CD4-positive, alpha-beta T cell treated with Interleukin-2 at 100 ng/mL for 4 hours (primary cell): Measurements from ENCODE around the gene GRN.
"Not testable (repeated sequence)": the region's sequence is repeated elsewhere in the genome, so short reads cannot be mapped to it uniquely, and the experiment has no call there.

ENCODE experiments used
- DNase-seq: peaks from one replicate; pipeline ENCODE4 v3.0.0-alpha.2; 2020; ENCODE audit warnings: low spot score

The GRN gene

GRCh38 chr17:44361292-44362260 lies 16.5 kb downstream of the GRN start:
- DNase-seq: no peak

- no peak for DNase-seq
Measured at GRCh38 chr17:44362459-44362948, 17.4 kb downstream of the GRN start.

- no peak for DNase-seq
Measured at GRCh38 chr17:44362949-44363612, 18.0 kb downstream of the GRN start.

- DNase-seq: peak; percentile 61
Measured at GRCh38 chr17:44363613-44364159, 18.6 kb downstream of the GRN start, which contains the start of gene FAM171A2. FAM171A2 (minus strand) TSS chr17:44363853; CDS start chr17:44363714, 139 bp downstream.

- not testable (repeated sequence) for DNase-seq
Measured at GRCh38 chr17:44365051-44365450, 19.9 kb downstream of the GRN start.

- no peak for DNase-seq
Measured at GRCh38 chr17:44367231-44367979, 22.3 kb downstream of the GRN start.

GRCh38 chr17:44368391-44369243 lies 23.5 kb downstream of the GRN start:
- DNase-seq: not testable (repeated sequence)

GRCh38 chr17:44369414-44370023 lies 24.4 kb downstream of the GRN start:
- not testable (repeated sequence) for DNase-seq

- DNase-seq: no peak
Measured at GRCh38 chr17:44372036-44372435, 26.9 kb downstream of the GRN start.

- no peak for DNase-seq
Measured at GRCh38 chr17:44374306-44375195, 29.4 kb downstream of the GRN start.

GRCh38 chr17:44375196-44376017 lies 30.3 kb downstream of the GRN start:
- no peak for DNase-seq

- no peak for DNase-seq
Measured at GRCh38 chr17:44376124-44376523, 31.0 kb downstream of the GRN start.

GRCh38 chr17:44376779-44377178 lies 31.7 kb downstream of the GRN start:
- DNase-seq: no peak

- DNase-seq: no peak
Measured at GRCh38 chr17:44378171-44378705, 33.1 kb downstream of the GRN start.

- no peak for DNase-seq
Measured at GRCh38 chr17:44379887-44380286, 34.8 kb downstream of the GRN start.

- DNase-seq: no peak
Measured at GRCh38 chr17:44380767-44381166, 35.7 kb downstream of the GRN start.

- DNase-seq: no peak
Measured at GRCh38 chr17:44381810-44382305, 36.8 kb downstream of the GRN start.

GRCh38 chr17:44382917-44383316 lies 37.8 kb downstream of the GRN start:
- DNase-seq: no peak
